ENCODE data around the gene PLEKHA5. TPM values are rescaled to one million over a fixed set of nuclear protein-coding genes. Genes with fewer than 3 reads are reported as not detected.

PLEKHA5 gene
- polyA plus RNA-seq, 1 donor (not counting 4 experiments of a cell fraction or from before 2014, with no cell fraction given) = 21.7 TPM

DNA sequence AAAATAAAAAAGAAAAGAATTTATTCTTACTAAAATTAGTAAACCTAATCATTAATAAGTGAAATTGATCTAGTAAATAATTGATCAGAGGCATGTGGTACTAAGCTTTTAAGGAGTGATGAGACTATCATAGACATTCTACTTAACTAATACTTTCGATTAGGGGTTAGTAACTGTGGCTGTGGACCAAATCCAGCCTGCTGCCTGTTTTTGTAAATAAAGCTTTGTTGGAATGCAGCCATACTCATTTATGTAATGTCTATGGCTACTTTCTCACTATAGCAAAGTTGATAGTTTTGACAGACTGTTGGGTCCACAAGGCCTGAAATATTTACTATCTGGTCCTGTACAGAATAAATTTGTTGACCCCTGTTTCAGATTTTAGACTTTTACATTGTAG is 63.2 kb downstream of the PLEKHA5 start:
- H3K36me3 ChIP-seq (ENCODE audit: control insufficient read depth in 2 of 2, extremely low read depth in 1 of 2, insufficient read depth in 2 of 2, low read length in 2 of 2) = no peaks in the 10 kb centered on the region
- no peaks in the 10 kb centered on the region for H3K9me3 ChIP-seq (ENCODE audit: control insufficient read depth, low read depth, low read length)
- no peak for TF ChIP-seq EZH2 (IDR thresholded peaks at IDR 0.05; ENCODE audit: low read length)
- TF ChIP-seq, protein P1, sequence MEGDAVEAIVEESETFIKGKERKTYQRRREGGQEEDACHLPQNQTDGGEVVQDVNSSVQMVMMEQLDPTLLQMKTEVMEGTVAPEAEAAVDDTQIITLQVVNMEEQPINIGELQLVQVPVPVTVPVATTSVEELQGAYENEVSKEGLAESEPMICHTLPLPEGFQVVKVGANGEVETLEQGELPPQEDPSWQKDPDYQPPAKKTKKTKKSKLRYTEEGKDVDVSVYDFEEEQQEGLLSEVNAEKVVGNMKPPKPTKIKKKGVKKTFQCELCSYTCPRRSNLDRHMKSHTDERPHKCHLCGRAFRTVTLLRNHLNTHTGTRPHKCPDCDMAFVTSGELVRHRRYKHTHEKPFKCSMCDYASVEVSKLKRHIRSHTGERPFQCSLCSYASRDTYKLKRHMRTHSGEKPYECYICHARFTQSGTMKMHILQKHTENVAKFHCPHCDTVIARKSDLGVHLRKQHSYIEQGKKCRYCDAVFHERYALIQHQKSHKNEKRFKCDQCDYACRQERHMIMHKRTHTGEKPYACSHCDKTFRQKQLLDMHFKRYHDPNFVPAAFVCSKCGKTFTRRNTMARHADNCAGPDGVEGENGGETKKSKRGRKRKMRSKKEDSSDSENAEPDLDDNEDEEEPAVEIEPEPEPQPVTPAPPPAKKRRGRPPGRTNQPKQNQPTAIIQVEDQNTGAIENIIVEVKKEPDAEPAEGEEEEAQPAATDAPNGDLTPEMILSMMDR (optimal IDR thresholded peaks at IDR 0.05 in 1 of 3, IDR thresholded peaks at IDR 0.05 in 1 of 3, conservative IDR thresholded peaks at IDR 0.05 in 1 of 3; ENCODE audit: extremely low read depth in 1 of 3, insufficient read depth in 2 of 3, low read length in 3 of 3) = no peak
- no peak overlapping the region for H3K9ac ChIP-seq (ENCODE audit: control insufficient read depth, extremely low read depth, insufficient read depth, low read length)
- no peaks in the 10 kb centered on the region for H3K27me3 ChIP-seq (ENCODE audit: control insufficient read depth, extremely low read depth, insufficient read depth, low read length)
- H3K4me2 ChIP-seq (ENCODE audit: control insufficient read depth, extremely low read depth, insufficient read depth, low read depth, low read length) = no peak overlapping the region
- no peak overlapping the region for H3K4me3 ChIP-seq (ENCODE audit: control insufficient read depth in 2 of 3, extremely low read depth in 1 of 3, insufficient read depth in 2 of 3, low read depth in 1 of 3, low read length in 3 of 3)
- DNase-seq (ENCODE audit: low read depth, low spot score) (no peak), FAIRE-seq (no peak)
- no peak overlapping the region for H2AFZ ChIP-seq (ENCODE audit: control insufficient read depth, low read length)
- peaks cover 13% of the 10 kb centered on the region for H3K4me1 ChIP-seq (ENCODE audit: control insufficient read depth, extremely low read depth, insufficient read depth, low read length)
- no peaks in the 10 kb centered on the region for H4K20me1 ChIP-seq (ENCODE audit: control insufficient read depth, extremely low read depth, insufficient read depth, low read length)
- H3K79me2 ChIP-seq (ENCODE audit: control insufficient read depth, insufficient read depth, low read length) = peaks cover 65% of the 10 kb centered on the region
- dilution Hi-C loops (cut with MboI; ENCODE audit: extremely low pct_ligation_motif_present, low sequenced_read_pairs) = no loop called here
- no peak overlapping the region for H3K27ac ChIP-seq (ENCODE audit: control insufficient read depth, insufficient read depth, low read length)
- no peaks in the 10 kb centered on the region for H3K9me1 ChIP-seq (ENCODE audit: control insufficient read depth, extremely low read depth, insufficient read depth, low read length)

DNA sequence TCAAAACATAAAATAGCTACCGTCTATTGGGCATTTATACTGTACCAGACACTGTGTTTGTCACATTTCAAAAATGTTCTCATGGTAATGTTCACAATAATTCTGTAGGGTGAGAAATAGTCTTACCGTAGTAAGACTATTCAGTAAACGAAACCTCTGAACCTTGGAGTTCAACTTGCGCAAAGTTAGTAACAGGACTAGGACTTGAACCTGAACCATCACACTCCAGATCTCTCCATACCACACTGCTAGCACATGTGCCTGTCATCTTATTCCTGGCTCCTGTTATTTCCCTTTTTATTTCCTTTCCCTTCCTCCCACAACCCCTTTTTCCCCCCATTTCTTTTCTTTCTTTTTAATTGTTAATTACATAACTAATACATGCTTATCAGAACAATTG is 65.4 kb downstream of the PLEKHA5 start:
- Histone ChIP-seq H3K27ac (ENCODE audit: control insufficient read depth, insufficient read depth, low read length) (no peak overlapping the region), H3K4me2 (ENCODE audit: control insufficient read depth, extremely low read depth, insufficient read depth, low read depth, low read length) (no peak overlapping the region), H3K27me3 (ENCODE audit: control insufficient read depth, extremely low read depth, insufficient read depth, low read length) (no peaks in the 10 kb centered on the region), H3K4me1 (ENCODE audit: control insufficient read depth, extremely low read depth, insufficient read depth, low read length) (peaks cover 28% of the 10 kb centered on the region), H3K4me3 (ENCODE audit: control insufficient read depth in 2 of 3, extremely low read depth in 1 of 3, insufficient read depth in 2 of 3, low read depth in 1 of 3, low read length in 3 of 3) (no peak overlapping the region), H3K9me1 (ENCODE audit: control insufficient read depth, extremely low read depth, insufficient read depth, low read length) (no peaks in the 10 kb centered on the region), H3K9ac (ENCODE audit: control insufficient read depth, extremely low read depth, insufficient read depth, low read length) (no peak overlapping the region), H4K20me1 (ENCODE audit: control insufficient read depth, extremely low read depth, insufficient read depth, low read length) (peaks cover 4% of the 10 kb centered on the region), H3K9me3 (ENCODE audit: control insufficient read depth, low read depth, low read length) (no peaks in the 10 kb centered on the region), H3K36me3 (ENCODE audit: control insufficient read depth in 2 of 2, extremely low read depth in 1 of 2, insufficient read depth in 2 of 2, low read length in 2 of 2) (no peaks in the 10 kb centered on the region), H2AFZ (ENCODE audit: control insufficient read depth, low read length) (no peak overlapping the region), H3K79me2 (ENCODE audit: control insufficient read depth, insufficient read depth, low read length) (peaks cover 56% of the 10 kb centered on the region)
- TF ChIP-seq EZH2 (IDR thresholded peaks at IDR 0.05; ENCODE audit: low read length) = no peak
- dilution Hi-C loops (cut with MboI; ENCODE audit: extremely low pct_ligation_motif_present, low sequenced_read_pairs) = no loop called here
- FAIRE-seq (no peak), DNase-seq (ENCODE audit: low read depth, low spot score) (no peak)

DNA sequence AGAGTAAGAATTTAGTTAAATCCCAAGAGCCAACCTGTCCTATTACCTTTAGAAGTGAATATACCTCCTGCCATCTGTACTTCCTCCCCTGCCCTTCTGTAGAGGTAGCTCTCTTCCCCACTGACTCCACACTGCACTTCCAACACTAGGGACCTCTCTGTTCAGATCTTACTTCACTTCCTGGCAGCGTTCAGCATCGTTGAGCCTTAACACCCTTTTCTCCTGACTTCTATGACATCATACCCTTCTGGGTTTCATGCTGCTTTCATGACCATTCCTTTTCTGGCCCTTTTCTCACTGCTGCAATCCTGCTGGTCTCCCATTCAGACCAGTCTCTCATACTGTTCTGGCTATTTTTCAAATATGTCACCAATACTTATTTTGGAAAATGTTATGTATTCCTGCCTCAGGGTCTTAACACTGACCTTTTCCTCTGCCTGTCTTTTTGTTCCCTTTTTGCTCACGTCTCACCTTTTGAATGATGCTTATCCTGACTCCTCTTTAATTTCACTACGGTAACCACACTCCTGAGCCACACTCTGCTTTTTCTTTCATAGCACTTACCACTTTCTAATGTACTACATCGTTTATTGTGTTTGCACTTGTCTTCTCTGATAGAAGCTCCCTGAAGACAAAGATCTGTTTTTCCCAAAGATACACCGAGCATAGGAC is 67.6 kb downstream of the PLEKHA5 start:
- H3K27ac ChIP-seq (ENCODE audit: control insufficient read depth, insufficient read depth, low read length) = no peak overlapping the region

More for the DNA sequence above, 67.6 kb downstream of the PLEKHA5 start:
- Histone ChIP-seq H3K36me3 (ENCODE audit: control insufficient read depth in 2 of 2, extremely low read depth in 1 of 2, insufficient read depth in 2 of 2, low read length in 2 of 2) (no peaks in the 10 kb centered on the region), H3K9ac (ENCODE audit: control insufficient read depth, extremely low read depth, insufficient read depth, low read length) (no peak overlapping the region), H2AFZ (ENCODE audit: control insufficient read depth, low read length) (no peak overlapping the region), H3K79me2 (ENCODE audit: control insufficient read depth, insufficient read depth, low read length) (peaks cover 44% of the 10 kb centered on the region), H3K4me1 (ENCODE audit: control insufficient read depth, extremely low read depth, insufficient read depth, low read length) (peaks cover 15% of the 10 kb centered on the region), H3K4me2 (ENCODE audit: control insufficient read depth, extremely low read depth, insufficient read depth, low read depth, low read length) (no peak overlapping the region), H3K4me3 (ENCODE audit: control insufficient read depth in 2 of 3, extremely low read depth in 1 of 3, insufficient read depth in 2 of 3, low read depth in 1 of 3, low read length in 3 of 3) (no peak overlapping the region), H3K9me1 (ENCODE audit: control insufficient read depth, extremely low read depth, insufficient read depth, low read length) (no peaks in the 10 kb centered on the region), H4K20me1 (ENCODE audit: control insufficient read depth, extremely low read depth, insufficient read depth, low read length) (peaks cover 4% of the 10 kb centered on the region), H3K9me3 (ENCODE audit: control insufficient read depth, low read depth, low read length) (no peaks in the 10 kb centered on the region), H3K27me3 (ENCODE audit: control insufficient read depth, extremely low read depth, insufficient read depth, low read length) (no peaks in the 10 kb centered on the region)
- no peak for DNase-seq (ENCODE audit: low read depth, low spot score)
- FAIRE-seq = peak; percentile 13
- dilution Hi-C loops (cut with MboI; ENCODE audit: extremely low pct_ligation_motif_present, low sequenced_read_pairs) = no loop called here
- TF ChIP-seq EZH2 (IDR thresholded peaks at IDR 0.05; ENCODE audit: low read length) = no peak
- TF ChIP-seq, protein P1 (optimal IDR thresholded peaks at IDR 0.05 in 1 of 3, IDR thresholded peaks at IDR 0.05 in 1 of 3, conservative IDR thresholded peaks at IDR 0.05 in 1 of 3; ENCODE audit: extremely low read depth in 1 of 3, insufficient read depth in 2 of 3, low read length in 3 of 3) = no peak

All from keratinocyte (primary cell).